ENCODE results near the gene NOC2L.
A peak's percentile ranks its signal among the peaks of the same experiment; 100 is the strongest.

Gene NOC2L

GRCh38 chr1:897226-897625 is 61.8 kb downstream of the NOC2L start:
- TF ChIP-seq GABPA (IDR thresholded peaks at IDR 0.05; ENCODE audit: low read depth), result no peak
- peak; percentile 18; the same call in 1 of the 2 replicates for TF ChIP-seq SPI1 (IDR thresholded peaks at IDR 0.05; ENCODE audit: borderline replicate concordance, low read depth)
- no peak overlapping the region for H3K27ac ChIP-seq (replicated peaks)
- H3K27me3 ChIP-seq (ENCODE audit: insufficient read depth, poor library complexity, severe bottlenecking), result peaks cover 13% of the 10 kb centered on the region

More at GRCh38 chr1:897226-897625, 61.8 kb downstream of the NOC2L start:
- DNase-seq (ENCODE audit: low read depth in 1 of 2, low spot score in 1 of 2), result no peak
- H3K4me3 ChIP-seq (replicated peaks; ENCODE audit: insufficient read depth, low read length), result no peak overlapping the region
